Measurements from ENCODE around the gene CIAO2A. TPM values are rescaled to one million over a fixed set of nuclear protein-coding genes. Genes with fewer than 3 reads are reported as not detected.

The CIAO2A gene
- total RNA-seq, 2 experiments from 2014 or later: 78.7 to 84.7 TPM

DNA sequence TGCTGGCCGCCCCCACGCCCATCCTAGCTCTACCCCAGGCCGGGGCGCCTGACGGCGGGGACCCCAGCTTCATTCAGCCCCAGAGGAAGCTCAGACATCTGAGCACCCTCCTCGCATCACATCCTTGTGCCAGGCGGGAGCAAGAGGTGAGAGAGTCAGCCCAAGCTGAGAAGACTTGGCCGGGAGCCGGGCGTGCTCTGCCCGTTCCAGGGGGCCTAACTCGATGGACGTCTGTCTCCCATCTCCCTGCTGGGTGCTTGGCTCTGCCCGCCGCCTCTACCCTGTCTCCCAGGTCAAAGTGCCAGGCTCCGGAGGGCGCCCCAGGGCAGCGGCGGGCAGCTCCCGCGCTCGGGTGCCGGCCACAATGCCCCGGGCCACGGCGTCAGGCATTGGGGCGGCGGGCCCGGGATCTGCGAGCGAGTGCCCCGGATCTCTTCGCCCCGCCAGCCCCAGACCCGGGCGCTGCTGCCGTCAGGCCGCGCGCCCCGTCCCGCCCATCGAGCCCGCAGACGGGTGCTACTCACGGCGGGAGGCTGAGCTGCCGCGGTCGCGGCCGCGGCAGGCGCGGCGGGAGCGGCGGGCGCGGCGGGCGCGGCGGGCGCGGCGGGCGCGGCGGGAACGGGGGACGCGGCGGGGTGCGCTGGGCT lies 47.7 kb downstream of the CIAO2A start:
- no peak overlapping the region for H2AFZ ChIP-seq (ENCODE audit: low read length)
- H3K4me2 ChIP-seq (ENCODE audit: low read length): peak overlapping the region; percentile 60; the same call in 1 of the 2 replicates
- no peaks in the 10 kb centered on the region for H3K9me2 ChIP-seq (ENCODE audit: insufficient read depth, low read length)
- peak overlapping the region; percentile 47 for H3K4me3 ChIP-seq (ENCODE audit: low read depth, low read length, poor library complexity, severe bottlenecking)
- ChIA-PET CTCF (ENCODE audit: unreplicated experiment) (interaction anchor here (1.6 kb wide), 1 partner anchor 101 kb away, joined by 7 read pairs; no protein-coding TSS in a partner anchor), POLR2A (no interaction called here)
- H3K36me3 ChIP-seq (ENCODE audit: insufficient read depth, low read length): no peaks in the 10 kb centered on the region
- no peak overlapping the region for H3K27ac ChIP-seq (ENCODE audit: low read depth, low read length, poor library complexity, severe bottlenecking)
- no peaks in the 10 kb centered on the region for H3K79me2 ChIP-seq (ENCODE audit: insufficient read depth, low read depth, low read length)
- no peaks in the 10 kb centered on the region for H3K9me3 ChIP-seq (ENCODE audit: low read length)
- H3K4me1 ChIP-seq (ENCODE audit: insufficient read depth, low read length, poor library complexity, severe bottlenecking): peaks cover 32% of the 10 kb centered on the region
- DNase-seq (ENCODE audit: low spot score): no peak
- TF ChIP-seq, protein P1, sequence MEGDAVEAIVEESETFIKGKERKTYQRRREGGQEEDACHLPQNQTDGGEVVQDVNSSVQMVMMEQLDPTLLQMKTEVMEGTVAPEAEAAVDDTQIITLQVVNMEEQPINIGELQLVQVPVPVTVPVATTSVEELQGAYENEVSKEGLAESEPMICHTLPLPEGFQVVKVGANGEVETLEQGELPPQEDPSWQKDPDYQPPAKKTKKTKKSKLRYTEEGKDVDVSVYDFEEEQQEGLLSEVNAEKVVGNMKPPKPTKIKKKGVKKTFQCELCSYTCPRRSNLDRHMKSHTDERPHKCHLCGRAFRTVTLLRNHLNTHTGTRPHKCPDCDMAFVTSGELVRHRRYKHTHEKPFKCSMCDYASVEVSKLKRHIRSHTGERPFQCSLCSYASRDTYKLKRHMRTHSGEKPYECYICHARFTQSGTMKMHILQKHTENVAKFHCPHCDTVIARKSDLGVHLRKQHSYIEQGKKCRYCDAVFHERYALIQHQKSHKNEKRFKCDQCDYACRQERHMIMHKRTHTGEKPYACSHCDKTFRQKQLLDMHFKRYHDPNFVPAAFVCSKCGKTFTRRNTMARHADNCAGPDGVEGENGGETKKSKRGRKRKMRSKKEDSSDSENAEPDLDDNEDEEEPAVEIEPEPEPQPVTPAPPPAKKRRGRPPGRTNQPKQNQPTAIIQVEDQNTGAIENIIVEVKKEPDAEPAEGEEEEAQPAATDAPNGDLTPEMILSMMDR (conservative IDR thresholded peaks at IDR 0.05; ENCODE audit: low read length): no peak
- TF ChIP-seq EZH2phosphoT487 (IDR thresholded peaks at IDR 0.05; ENCODE audit: borderline replicate concordance, low read depth, low read length): no peak
- intact Hi-C loops (cut with micrococcal nuclease; ENCODE audit: unreplicated experiment): no loop called here
- no peaks in the 10 kb centered on the region for H4K20me1 ChIP-seq (ENCODE audit: insufficient read depth, low read length)
- no TSS peak for BruUV-seq (replicated peaks)

DNA sequence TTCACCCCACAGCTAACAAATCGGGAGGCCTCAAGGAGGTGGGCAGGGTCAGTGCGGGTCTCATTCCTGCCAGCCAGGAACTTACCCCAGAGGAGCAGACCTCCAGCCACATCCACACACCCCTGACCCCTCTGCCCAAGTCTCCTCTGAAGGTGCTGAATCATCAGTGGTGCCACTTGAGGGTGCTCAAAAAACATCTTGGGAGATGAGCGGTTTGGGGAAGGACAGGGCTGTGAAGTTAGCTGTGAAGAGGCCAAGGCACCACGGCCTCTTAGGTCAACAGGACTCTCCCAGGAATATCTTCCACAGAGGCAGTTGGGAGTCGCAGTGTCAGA lies 48.6 kb downstream of the CIAO2A start:
- ChIA-PET POLR2A (no interaction called here), CTCF (ENCODE audit: unreplicated experiment) (interaction anchor here (1.6 kb wide), 1 partner anchor 100 kb away, joined by 7 read pairs; no protein-coding TSS in a partner anchor)
- H2AFZ ChIP-seq (ENCODE audit: low read length): peak overlapping the region; percentile 49; the same call in 1 of the 2 replicates
- H4K20me1 ChIP-seq (ENCODE audit: insufficient read depth, low read length): no peaks in the 10 kb centered on the region
- TF ChIP-seq, protein P1 (conservative IDR thresholded peaks at IDR 0.05; ENCODE audit: low read length): no peak
- no peak for TF ChIP-seq EZH2phosphoT487 (IDR thresholded peaks at IDR 0.05; ENCODE audit: borderline replicate concordance, low read depth, low read length)
- H3K27ac ChIP-seq (ENCODE audit: low read depth, low read length, poor library complexity, severe bottlenecking): peak overlapping the region; percentile 28
- no peaks in the 10 kb centered on the region for H3K9me2 ChIP-seq (ENCODE audit: insufficient read depth, low read length)
- H3K36me3 ChIP-seq (ENCODE audit: insufficient read depth, low read length): no peaks in the 10 kb centered on the region
- H3K79me2 ChIP-seq (ENCODE audit: insufficient read depth, low read depth, low read length): no peaks in the 10 kb centered on the region
- no peak overlapping the region for H3K4me3 ChIP-seq (ENCODE audit: low read depth, low read length, poor library complexity, severe bottlenecking)
- intact Hi-C loops (cut with micrococcal nuclease; ENCODE audit: unreplicated experiment): no loop called here
- no peak for DNase-seq (ENCODE audit: low spot score)
- H3K4me2 ChIP-seq (ENCODE audit: low read length): peak overlapping the region; percentile 48
- no TSS peak for BruUV-seq (replicated peaks)
- no peaks in the 10 kb centered on the region for H3K9me3 ChIP-seq (ENCODE audit: low read length)
- peaks cover 26% of the 10 kb centered on the region for H3K4me1 ChIP-seq (ENCODE audit: insufficient read depth, low read length, poor library complexity, severe bottlenecking)
